OCI-LY1 (cell line): ENCODE results near the gene H6PD.

Experiments
- CTCF ChIP-seq: fragments of 200-600 bp; sonication (generic), shearing (Covaris generic); IDR thresholded peaks from 2 replicates; pipeline ENCODE4 v1.5.1; 2017; ENCODE audit warnings: mild to moderate bottlenecking, antibody characterized with exemption, low read length, moderate library complexity, mixed read lengths
- EZH2 ChIP-seq: fragments of 200-600 bp; sonication (generic), shearing (Covaris generic); IDR thresholded peaks from 2 replicates; pipeline ENCODE4 v1.8.0; 2017; ENCODE audit warnings: borderline replicate concordance, mixed run types, mild to moderate bottlenecking, antibody characterized with exemption, low read length, moderate library complexity, mixed read lengths

GRCh38 chr1:9186082-9186859 lies 48.3 kb upstream of the H6PD start:
- TF ChIP-seq CTCF (no peak), EZH2 (no peak)
